WTC11 (cell line): Measurements from ENCODE around the gene USH2A. TPM values are rescaled to one million over a fixed set of nuclear protein-coding genes. Genes with fewer than 3 reads are reported as not detected.

Source experiments
- ATAC-seq: fragments of 200-7000 bp; cut with Tn5 transposase; 2 replicates; pipeline ENCODE4 v1.10.0; 2021; ENCODE audit warnings: mild to moderate bottlenecking, moderate library complexity
- CTCF ChIA-PET: fragments of 300-600 bp; sonication (Branson Sonifier 250); formaldehyde crosslinking; loops from one replicate; lab custom pipeline; 2021; ENCODE audit warnings: antibody characterized with exemption; lab: Charles Lee
- POLR2A ChIA-PET: fragments of 350-600 bp; sonication (Branson Sonifier 250); formaldehyde crosslinking; loops from one replicate; lab custom pipeline; 2021; ENCODE audit warnings: antibody characterized with exemption; lab: Charles Lee
- DNase-seq: peaks from one replicate; pipeline ENCODE4 v3.0.0; 2021; ENCODE audit warnings: low spot score
- H3K27ac Mint-ChIP-seq: 2 replicates; pipeline ENCODE4 v1.8.0; 2021; ENCODE audit warnings: mixed read lengths
- H3K27me3 Mint-ChIP-seq: 2 replicates; pipeline ENCODE4 v1.8.0; 2021; ENCODE audit warnings: low read depth, mild to moderate bottlenecking, moderate library complexity, mixed read lengths
- H3K36me3 Mint-ChIP-seq: 2 replicates; pipeline ENCODE4 v1.8.0; 2021; ENCODE audit warnings: mixed read lengths
- H3K4me1 Mint-ChIP-seq: 2 replicates; pipeline ENCODE4 v1.8.0; 2022; ENCODE audit warnings: mixed read lengths
- H3K4me3 Mint-ChIP-seq: 2 replicates; pipeline ENCODE4 v1.8.0; 2021; ENCODE audit warnings: mild to moderate bottlenecking, moderate library complexity, mixed read lengths
- H3K9me3 Mint-ChIP-seq: 2 replicates; pipeline ENCODE4 v1.8.0; 2021; ENCODE audit warnings: mixed read lengths
- ATF1 ChIP-seq: sonication (generic); formaldehyde crosslinking; IDR thresholded peaks from 2 replicates; pipeline ENCODE4 v1.8.1; 2023; ENCODE audit warnings: mild to moderate bottlenecking, moderate library complexity, missing genetic modification reagents
- CBFB ChIP-seq: sonication (generic); formaldehyde crosslinking; IDR thresholded peaks from 2 replicates; pipeline ENCODE4 v1.8.1; 2022; ENCODE audit warnings: mild to moderate bottlenecking, low read depth, missing genetic modification reagents
- GABPB1 ChIP-seq: sonication (generic); formaldehyde crosslinking; IDR thresholded peaks from 2 replicates; pipeline ENCODE4 v1.8.1; 2023; ENCODE audit warnings: mild to moderate bottlenecking, missing genetic modification reagents
- HMGA2 ChIP-seq: fragments of 250-450 bp; sonication (Bioruptor Pico); IDR thresholded peaks from 2 replicates; pipeline ENCODE4 v1.4.0; 2021; ENCODE audit warnings: mild to moderate bottlenecking, moderate library complexity
- KAT7 ChIP-seq: sonication (generic); formaldehyde crosslinking; IDR thresholded peaks from 2 replicates; pipeline ENCODE4 v1.8.1; 2023; ENCODE audit warnings: missing genetic modification reagents, mild to moderate bottlenecking, borderline replicate concordance
- NFYB ChIP-seq: sonication (generic); formaldehyde crosslinking; conservative IDR thresholded peaks from 2 replicates; pipeline ENCODE4 v1.8.0; 2022; ENCODE audit warnings: low read depth, missing genetic modification reagents
- NR1H2 ChIP-seq: sonication (generic); formaldehyde crosslinking; IDR thresholded peaks from 2 replicates; pipeline ENCODE4 v1.9.0; 2021; ENCODE audit warnings: mild to moderate bottlenecking, moderate library complexity, missing genetic modification reagents
- OVOL2 ChIP-seq: fragments of 250-450 bp; sonication (Bioruptor Pico); IDR thresholded peaks from 2 replicates; pipeline ENCODE4 v1.9.0; 2021; ENCODE audit warnings: mild to moderate bottlenecking, borderline replicate concordance
- RORB ChIP-seq: fragments of 250-450 bp; sonication (Bioruptor Pico); IDR thresholded peaks from 2 replicates; pipeline ENCODE4 v1.9.0; 2021; ENCODE audit warnings: mild to moderate bottlenecking
- SMAD3 ChIP-seq: sonication (generic); formaldehyde crosslinking; IDR thresholded peaks from 2 replicates; pipeline ENCODE4 v1.8.0; 2022; ENCODE audit warnings: missing genetic modification reagents, mild to moderate bottlenecking, borderline replicate concordance
- SMAD4 ChIP-seq: sonication (generic); formaldehyde crosslinking; IDR thresholded peaks from 2 replicates; pipeline ENCODE4 v1.8.0; 2022; ENCODE audit warnings: mild to moderate bottlenecking, missing genetic modification reagents
- SP1 ChIP-seq: sonication (generic); formaldehyde crosslinking; conservative IDR thresholded peaks from 2 replicates; pipeline ENCODE4 v1.8.1; 2022; ENCODE audit warnings: missing genetic modification reagents
- ZNF232 ChIP-seq: sonication (generic); formaldehyde crosslinking; IDR thresholded peaks from 2 replicates; pipeline ENCODE4 v1.8.0; 2022; ENCODE audit warnings: mild to moderate bottlenecking, missing genetic modification reagents
- ZNF317 ChIP-seq: sonication (generic); formaldehyde crosslinking; IDR thresholded peaks from 2 replicates; pipeline ENCODE4 v1.8.1; 2023; ENCODE audit warnings: low read depth, mild to moderate bottlenecking, moderate library complexity, missing genetic modification reagents, borderline replicate concordance
- ZNF671 ChIP-seq: fragments of 250-450 bp; sonication (Bioruptor Pico); IDR thresholded peaks from 2 replicates; pipeline ENCODE4 v1.8.0; 2021; ENCODE audit warnings: mild to moderate bottlenecking
- total RNA-seq: library from RNA; stranded (reverse); gene quantifications from 3 replicates; pipeline ENCODE4 v1.2.3, GENCODE V29; 2021
- TF ChIP-seq, protein P1 (sequence below): sonication (generic); formaldehyde crosslinking; IDR thresholded peaks from 2 replicates; pipeline ENCODE4 v1.8.0; 2023; ENCODE audit warnings: mild to moderate bottlenecking, missing genetic modification reagents
- TF ChIP-seq, protein P2 (sequence below): sonication (generic); formaldehyde crosslinking; IDR thresholded peaks from 2 replicates; pipeline ENCODE4 v1.8.1; 2022; ENCODE audit warnings: low read depth, mild to moderate bottlenecking, moderate library complexity, missing genetic modification reagents, borderline replicate concordance
- TF ChIP-seq, protein P3 (sequence below): sonication (generic); formaldehyde crosslinking; IDR thresholded peaks from 2 replicates; pipeline ENCODE4 v1.8.1; 2023; ENCODE audit warnings: mild to moderate bottlenecking, moderate library complexity, missing genetic modification reagents
- TF ChIP-seq, protein P4 (sequence below): sonication (generic); formaldehyde crosslinking; IDR thresholded peaks from 2 replicates; pipeline ENCODE4 v1.8.1; 2023; ENCODE audit warnings: mild to moderate bottlenecking, missing genetic modification reagents
- TF ChIP-seq, protein P5 (sequence below): sonication (generic); formaldehyde crosslinking; IDR thresholded peaks from 2 replicates; pipeline ENCODE4 v1.8.0; 2022; ENCODE audit warnings: mild to moderate bottlenecking, missing genetic modification reagents
- TF ChIP-seq, protein P6 (sequence below): fragments of 250-450 bp; sonication (Bioruptor Pico); IDR thresholded peaks from 2 replicates; pipeline ENCODE4 v2.1.2; 2022; ENCODE audit warnings: mild to moderate bottlenecking, moderate library complexity
- TF ChIP-seq, protein P7 (sequence below): sonication (generic); formaldehyde crosslinking; IDR thresholded peaks from 2 replicates; pipeline ENCODE4 v1.8.0; 2022; ENCODE audit warnings: mild to moderate bottlenecking, missing genetic modification reagents
- TF ChIP-seq, protein P8 (sequence below): fragments of 250-450 bp; sonication (Bioruptor Pico); conservative IDR thresholded peaks from 2 replicates; pipeline ENCODE4 v1.9.0; 2021; ENCODE audit warnings: mild to moderate bottlenecking
- TF ChIP-seq, protein P9 (sequence below): sonication (generic); formaldehyde crosslinking; IDR thresholded peaks from 2 replicates; pipeline ENCODE4 v1.8.1; 2022; ENCODE audit warnings: mild to moderate bottlenecking, moderate library complexity, missing genetic modification reagents

USH2A gene
- total RNA-seq, 1 experiment from 2014 or later = 0.37 TPM

DNA sequence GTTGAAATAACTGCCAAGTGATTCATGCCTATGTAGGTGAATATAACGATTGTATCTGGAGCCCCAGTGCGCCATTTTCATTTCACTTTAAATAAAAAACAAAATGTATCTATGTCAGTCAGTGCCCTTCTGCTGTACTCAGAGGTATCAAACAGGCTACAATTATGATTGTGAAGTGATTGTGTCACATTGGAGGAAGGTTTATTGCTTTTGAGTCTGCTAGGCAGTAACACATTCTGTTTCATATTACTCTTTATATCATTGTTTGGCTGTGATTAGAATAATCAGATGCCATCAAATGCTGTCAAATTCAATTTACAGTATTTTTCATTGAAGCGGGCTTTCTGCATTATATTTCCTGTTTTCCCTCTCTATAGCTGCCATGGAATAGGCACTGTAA is 684.2 kb downstream of the USH2A start (continued):
- TF ChIP-seq, protein P1, sequence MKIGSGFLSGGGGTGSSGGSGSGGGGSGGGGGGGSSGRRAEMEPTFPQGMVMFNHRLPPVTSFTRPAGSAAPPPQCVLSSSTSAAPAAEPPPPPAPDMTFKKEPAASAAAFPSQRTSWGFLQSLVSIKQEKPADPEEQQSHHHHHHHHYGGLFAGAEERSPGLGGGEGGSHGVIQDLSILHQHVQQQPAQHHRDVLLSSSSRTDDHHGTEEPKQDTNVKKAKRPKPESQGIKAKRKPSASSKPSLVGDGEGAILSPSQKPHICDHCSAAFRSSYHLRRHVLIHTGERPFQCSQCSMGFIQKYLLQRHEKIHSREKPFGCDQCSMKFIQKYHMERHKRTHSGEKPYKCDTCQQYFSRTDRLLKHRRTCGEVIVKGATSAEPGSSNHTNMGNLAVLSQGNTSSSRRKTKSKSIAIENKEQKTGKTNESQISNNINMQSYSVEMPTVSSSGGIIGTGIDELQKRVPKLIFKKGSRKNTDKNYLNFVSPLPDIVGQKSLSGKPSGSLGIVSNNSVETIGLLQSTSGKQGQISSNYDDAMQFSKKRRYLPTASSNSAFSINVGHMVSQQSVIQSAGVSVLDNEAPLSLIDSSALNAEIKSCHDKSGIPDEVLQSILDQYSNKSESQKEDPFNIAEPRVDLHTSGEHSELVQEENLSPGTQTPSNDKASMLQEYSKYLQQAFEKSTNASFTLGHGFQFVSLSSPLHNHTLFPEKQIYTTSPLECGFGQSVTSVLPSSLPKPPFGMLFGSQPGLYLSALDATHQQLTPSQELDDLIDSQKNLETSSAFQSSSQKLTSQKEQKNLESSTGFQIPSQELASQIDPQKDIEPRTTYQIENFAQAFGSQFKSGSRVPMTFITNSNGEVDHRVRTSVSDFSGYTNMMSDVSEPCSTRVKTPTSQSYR (CRISPR knock-in tag) = no peak
- TF ChIP-seq SMAD3 (CRISPR knock-in tag) (no peak), ZNF317 (CRISPR knock-in tag) (no peak), GABPB1 (CRISPR knock-in tag) (no peak)
- TF ChIP-seq, protein P2, sequence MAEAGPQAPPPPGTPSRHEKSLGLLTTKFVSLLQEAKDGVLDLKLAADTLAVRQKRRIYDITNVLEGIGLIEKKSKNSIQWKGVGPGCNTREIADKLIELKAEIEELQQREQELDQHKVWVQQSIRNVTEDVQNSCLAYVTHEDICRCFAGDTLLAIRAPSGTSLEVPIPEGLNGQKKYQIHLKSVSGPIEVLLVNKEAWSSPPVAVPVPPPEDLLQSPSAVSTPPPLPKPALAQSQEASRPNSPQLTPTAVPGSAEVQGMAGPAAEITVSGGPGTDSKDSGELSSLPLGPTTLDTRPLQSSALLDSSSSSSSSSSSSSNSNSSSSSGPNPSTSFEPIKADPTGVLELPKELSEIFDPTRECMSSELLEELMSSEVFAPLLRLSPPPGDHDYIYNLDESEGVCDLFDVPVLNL = no peak

DNA sequence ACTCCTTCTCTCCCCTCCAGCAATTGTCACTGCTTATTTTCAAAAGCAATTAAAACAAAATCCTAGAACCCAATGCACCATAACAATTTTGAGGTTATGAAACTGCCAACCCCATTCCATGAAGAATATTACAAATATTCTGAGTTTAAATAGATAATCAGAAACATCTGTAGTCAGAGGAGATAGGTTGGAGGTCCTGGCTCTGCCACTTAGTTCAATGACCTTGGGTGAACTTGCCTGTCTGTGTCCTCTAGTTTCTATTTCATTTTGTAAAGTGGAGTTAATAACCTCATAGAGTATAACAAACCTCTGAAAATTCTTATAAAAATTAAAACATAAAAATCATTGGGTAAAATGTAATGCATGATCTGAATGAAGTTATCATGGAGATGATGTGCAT is 691.5 kb downstream of the USH2A start:
- H3K4me3 Mint-ChIP-seq = no peak overlapping the region
- DNase-seq = no peak
- POLR2A ChIA-PET = no interaction called here
- no peak overlapping the region for H3K27ac Mint-ChIP-seq
- no peaks in the 10 kb centered on the region for H3K4me1 Mint-ChIP-seq
- CTCF ChIA-PET = no interaction called here
- H3K9me3 Mint-ChIP-seq = peaks cover 28% of the 10 kb centered on the region
- peaks cover 17% of the 10 kb centered on the region for H3K36me3 Mint-ChIP-seq
- H3K27me3 Mint-ChIP-seq = no peaks in the 10 kb centered on the region
- TF ChIP-seq ATF1 (CRISPR knock-in tag) (no peak), RORB (CRISPR knock-in tag) (no peak), KAT7 (CRISPR knock-in tag) (no peak), GABPB1 (CRISPR knock-in tag) (no peak), NR1H2 (CRISPR knock-in tag) (no peak), CBFB (CRISPR knock-in tag) (no peak), ZNF232 (CRISPR knock-in tag) (no peak), NFYB (CRISPR knock-in tag) (no peak), ZNF671 (no peak), SMAD4 (CRISPR knock-in tag) (no peak), SP1 (CRISPR knock-in tag) (no peak), HMGA2 (CRISPR knock-in tag) (no peak), OVOL2 (CRISPR knock-in tag) (no peak)
- TF ChIP-seq, protein P3, sequence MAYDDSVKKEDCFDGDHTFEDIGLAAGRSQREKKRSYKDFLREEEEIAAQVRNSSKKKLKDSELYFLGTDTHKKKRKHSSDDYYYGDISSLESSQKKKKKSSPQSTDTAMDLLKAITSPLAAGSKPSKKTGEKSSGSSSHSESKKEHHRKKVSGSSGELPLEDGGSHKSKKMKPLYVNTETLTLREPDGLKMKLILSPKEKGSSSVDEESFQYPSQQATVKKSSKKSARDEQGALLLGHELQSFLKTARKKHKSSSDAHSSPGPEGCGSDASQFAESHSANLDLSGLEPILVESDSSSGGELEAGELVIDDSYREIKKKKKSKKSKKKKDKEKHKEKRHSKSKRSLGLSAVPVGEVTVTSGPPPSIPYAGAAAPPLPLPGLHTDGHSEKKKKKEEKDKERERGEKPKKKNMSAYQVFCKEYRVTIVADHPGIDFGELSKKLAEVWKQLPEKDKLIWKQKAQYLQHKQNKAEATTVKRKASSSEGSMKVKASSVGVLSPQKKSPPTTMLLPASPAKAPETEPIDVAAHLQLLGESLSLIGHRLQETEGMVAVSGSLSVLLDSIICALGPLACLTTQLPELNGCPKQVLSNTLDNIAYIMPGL (CRISPR knock-in tag) = no peak
- TF ChIP-seq, protein P4, sequence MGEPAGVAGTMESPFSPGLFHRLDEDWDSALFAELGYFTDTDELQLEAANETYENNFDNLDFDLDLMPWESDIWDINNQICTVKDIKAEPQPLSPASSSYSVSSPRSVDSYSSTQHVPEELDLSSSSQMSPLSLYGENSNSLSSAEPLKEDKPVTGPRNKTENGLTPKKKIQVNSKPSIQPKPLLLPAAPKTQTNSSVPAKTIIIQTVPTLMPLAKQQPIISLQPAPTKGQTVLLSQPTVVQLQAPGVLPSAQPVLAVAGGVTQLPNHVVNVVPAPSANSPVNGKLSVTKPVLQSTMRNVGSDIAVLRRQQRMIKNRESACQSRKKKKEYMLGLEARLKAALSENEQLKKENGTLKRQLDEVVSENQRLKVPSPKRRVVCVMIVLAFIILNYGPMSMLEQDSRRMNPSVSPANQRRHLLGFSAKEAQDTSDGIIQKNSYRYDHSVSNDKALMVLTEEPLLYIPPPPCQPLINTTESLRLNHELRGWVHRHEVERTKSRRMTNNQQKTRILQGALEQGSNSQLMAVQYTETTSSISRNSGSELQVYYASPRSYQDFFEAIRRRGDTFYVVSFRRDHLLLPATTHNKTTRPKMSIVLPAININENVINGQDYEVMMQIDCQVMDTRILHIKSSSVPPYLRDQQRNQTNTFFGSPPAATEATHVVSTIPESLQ (CRISPR knock-in tag) = no peak
- TF ChIP-seq, protein P5, sequence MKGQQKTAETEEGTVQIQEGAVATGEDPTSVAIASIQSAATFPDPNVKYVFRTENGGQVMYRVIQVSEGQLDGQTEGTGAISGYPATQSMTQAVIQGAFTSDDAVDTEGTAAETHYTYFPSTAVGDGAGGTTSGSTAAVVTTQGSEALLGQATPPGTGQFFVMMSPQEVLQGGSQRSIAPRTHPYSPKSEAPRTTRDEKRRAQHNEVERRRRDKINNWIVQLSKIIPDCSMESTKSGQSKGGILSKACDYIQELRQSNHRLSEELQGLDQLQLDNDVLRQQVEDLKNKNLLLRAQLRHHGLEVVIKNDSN = no peak
- TF ChIP-seq, protein P6, sequence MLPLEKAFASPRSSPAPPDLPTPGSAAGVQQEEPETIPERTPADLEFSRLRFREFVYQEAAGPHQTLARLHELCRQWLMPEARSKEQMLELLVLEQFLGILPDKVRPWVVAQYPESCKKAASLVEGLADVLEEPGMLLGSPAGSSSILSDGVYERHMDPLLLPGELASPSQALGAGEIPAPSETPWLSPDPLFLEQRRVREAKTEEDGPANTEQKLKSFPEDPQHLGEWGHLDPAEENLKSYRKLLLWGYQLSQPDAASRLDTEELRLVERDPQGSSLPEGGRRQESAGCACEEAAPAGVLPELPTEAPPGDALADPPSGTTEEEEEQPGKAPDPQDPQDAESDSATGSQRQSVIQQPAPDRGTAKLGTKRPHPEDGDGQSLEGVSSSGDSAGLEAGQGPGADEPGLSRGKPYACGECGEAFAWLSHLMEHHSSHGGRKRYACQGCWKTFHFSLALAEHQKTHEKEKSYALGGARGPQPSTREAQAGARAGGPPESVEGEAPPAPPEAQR = no peak
- TF ChIP-seq, protein P7, sequence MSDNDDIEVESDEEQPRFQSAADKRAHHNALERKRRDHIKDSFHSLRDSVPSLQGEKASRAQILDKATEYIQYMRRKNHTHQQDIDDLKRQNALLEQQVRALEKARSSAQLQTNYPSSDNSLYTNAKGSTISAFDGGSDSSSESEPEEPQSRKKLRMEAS (CRISPR knock-in tag) = no peak
- TF ChIP-seq, protein P8, sequence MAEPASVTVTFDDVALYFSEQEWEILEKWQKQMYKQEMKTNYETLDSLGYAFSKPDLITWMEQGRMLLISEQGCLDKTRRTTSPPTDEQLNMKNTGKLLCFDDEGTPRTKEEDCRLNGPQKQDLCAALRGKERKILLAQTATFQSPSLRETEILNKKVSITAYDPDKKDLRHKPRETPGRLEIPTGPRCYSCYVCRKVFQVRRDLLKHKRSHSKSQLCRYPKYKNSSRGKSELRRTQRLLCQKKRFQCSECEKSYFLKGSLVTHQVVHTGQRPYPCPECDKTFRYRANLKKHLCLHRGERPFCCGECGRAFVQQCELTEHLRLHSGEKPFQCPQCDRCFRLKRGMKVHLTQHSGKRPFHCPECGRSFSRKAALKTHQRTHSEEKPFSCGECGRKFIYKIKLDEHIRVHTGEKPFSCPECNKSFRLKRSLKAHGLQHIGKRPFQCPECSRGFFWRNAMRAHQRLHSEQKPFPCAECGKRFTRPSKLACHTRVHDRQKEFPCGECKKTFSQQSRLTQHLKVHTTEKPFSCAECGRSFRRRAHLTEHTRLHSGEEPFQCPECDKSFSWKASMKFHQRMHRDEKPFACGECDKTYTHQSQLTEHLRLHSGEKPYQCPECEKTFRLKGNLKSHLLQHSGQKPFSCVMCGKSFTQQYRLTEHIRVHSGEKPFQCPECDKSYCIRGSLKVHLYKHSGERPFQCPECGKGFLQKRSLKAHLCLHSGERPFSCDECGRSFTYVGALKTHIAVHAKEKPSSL (CRISPR knock-in tag) = no peak
- TF ChIP-seq, protein P9, sequence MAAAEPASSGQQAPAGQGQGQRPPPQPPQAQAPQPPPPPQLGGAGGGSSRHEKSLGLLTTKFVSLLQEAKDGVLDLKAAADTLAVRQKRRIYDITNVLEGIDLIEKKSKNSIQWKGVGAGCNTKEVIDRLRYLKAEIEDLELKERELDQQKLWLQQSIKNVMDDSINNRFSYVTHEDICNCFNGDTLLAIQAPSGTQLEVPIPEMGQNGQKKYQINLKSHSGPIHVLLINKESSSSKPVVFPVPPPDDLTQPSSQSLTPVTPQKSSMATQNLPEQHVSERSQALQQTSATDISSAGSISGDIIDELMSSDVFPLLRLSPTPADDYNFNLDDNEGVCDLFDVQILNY (CRISPR knock-in tag) = no peak
- no peak for ATAC-seq
